Hepatocyte (in vitro differentiated cells): ENCODE data around the gene CDC42EP5.
"Not testable (repeated sequence)": the region's sequence is repeated elsewhere in the genome, so short reads cannot be mapped to it uniquely, and the experiment has no call there.

Experiments
- EZH2 ChIP-seq: fragments of 200-600 bp; sonication (generic); IDR thresholded peaks from 2 replicates; pipeline ENCODE4 v1.6.1; 2016; ENCODE audit warnings: antibody characterized with exemption, mild to moderate bottlenecking, borderline replicate concordance
- EZH2phosphoT487 ChIP-seq: fragments of 200-600 bp; sonication (generic); IDR thresholded peaks from one replicate; pipeline ENCODE4 v1.6.1; 2018; ENCODE audit warnings: antibody characterized with exemption, mild to moderate bottlenecking, low read depth, moderate library complexity; ENCODE audit not compliant: unreplicated experiment, severe bottlenecking
- TF ChIP-seq, protein P1 (sequence below): fragments of 200-600 bp; sonication (generic); IDR thresholded peaks from 2 replicates; pipeline ENCODE4 v1.5.1; 2016; ENCODE audit warnings: antibody characterized with exemption, mild to moderate bottlenecking; ENCODE audit not compliant: poor library complexity

DNA sequence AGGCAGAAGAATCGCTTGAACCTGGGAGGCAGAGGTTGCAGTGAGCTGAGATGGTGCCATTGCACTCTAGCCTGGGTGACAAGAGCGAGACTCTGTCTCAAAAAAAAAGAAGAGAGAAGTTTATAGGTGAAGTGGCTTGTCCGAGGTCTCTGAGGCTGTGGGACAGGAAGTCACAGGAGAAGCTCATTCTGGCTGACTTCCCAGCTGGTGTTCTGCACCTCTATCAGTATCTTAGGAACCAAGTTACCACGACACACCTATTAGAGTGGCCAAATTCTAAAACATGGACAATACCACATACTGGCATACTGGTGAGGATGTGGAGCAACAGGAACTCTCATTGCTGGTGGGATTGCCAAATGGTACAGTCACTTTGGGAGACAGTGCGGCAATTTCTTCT is 22.2 kb upstream of the CDC42EP5 start:
- TF ChIP-seq, protein P1, sequence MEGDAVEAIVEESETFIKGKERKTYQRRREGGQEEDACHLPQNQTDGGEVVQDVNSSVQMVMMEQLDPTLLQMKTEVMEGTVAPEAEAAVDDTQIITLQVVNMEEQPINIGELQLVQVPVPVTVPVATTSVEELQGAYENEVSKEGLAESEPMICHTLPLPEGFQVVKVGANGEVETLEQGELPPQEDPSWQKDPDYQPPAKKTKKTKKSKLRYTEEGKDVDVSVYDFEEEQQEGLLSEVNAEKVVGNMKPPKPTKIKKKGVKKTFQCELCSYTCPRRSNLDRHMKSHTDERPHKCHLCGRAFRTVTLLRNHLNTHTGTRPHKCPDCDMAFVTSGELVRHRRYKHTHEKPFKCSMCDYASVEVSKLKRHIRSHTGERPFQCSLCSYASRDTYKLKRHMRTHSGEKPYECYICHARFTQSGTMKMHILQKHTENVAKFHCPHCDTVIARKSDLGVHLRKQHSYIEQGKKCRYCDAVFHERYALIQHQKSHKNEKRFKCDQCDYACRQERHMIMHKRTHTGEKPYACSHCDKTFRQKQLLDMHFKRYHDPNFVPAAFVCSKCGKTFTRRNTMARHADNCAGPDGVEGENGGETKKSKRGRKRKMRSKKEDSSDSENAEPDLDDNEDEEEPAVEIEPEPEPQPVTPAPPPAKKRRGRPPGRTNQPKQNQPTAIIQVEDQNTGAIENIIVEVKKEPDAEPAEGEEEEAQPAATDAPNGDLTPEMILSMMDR = not testable (repeated sequence)
- not testable (repeated sequence) for TF ChIP-seq EZH2, EZH2phosphoT487
